PC-3 (cell line): Measurements from ENCODE around the gene CBX2. TPM values are rescaled to one million over a fixed set of nuclear protein-coding genes. Genes with fewer than 3 reads are reported as not detected.
A peak's percentile ranks its signal among the peaks of the same experiment; 100 is the strongest.

Experiments
- ATAC-seq: fragments of 200-7000 bp; cut with Tn5 transposase; 2 replicates; pipeline ENCODE4 v1.9.1; 2020; ENCODE audit warnings: mild to moderate bottlenecking, moderate library complexity
- BruUV-seq: library from RNA; stranded (reverse); fragments of 400-500 nt; replicated peaks from 2 replicates; lab custom pipeline; 2021; lab: Mats Ljungman, UMichigan
- CTCF ChIA-PET: fragments of 300-600 bp; sonication (Branson Sonifier 250); formaldehyde crosslinking; loops from one replicate; lab custom pipeline; 2022; ENCODE audit warnings: antibody characterized with exemption; lab: Charles Lee
- POLR2A ChIA-PET: fragments of 300-600 bp; sonication (Branson Sonifier 250); formaldehyde crosslinking; loops from one replicate; lab custom pipeline; 2022; ENCODE audit warnings: antibody characterized with exemption; ENCODE audit not compliant: unreplicated experiment; lab: Charles Lee
- DNase-seq: peaks from one replicate; pipeline ENCODE4 v3.0.0-alpha.2; 2015
- H2AFZ ChIP-seq: fragments of 300-600 bp; sonication (generic); 2 replicates; pipeline ENCODE4 v1.6.0; 2016; ENCODE audit warnings: antibody characterized with exemption, low read length
- H3F3A ChIP-seq: fragments of 300-600 bp; sonication (generic); one replicate; pipeline ENCODE4 v1.6.0; 2017; ENCODE audit warnings: antibody characterized with exemption, low read length, control low read depth, mild to moderate bottlenecking; ENCODE audit not compliant: unreplicated experiment
- H3K27ac ChIP-seq: fragments of 300-600 bp; sonication (generic); 2 replicates; pipeline ENCODE4 v1.5.1; 2016; ENCODE audit warnings: mild to moderate bottlenecking, low read length
- H3K27me3 ChIP-seq: fragments of 300-600 bp; sonication (generic); 2 replicates; pipeline ENCODE4 v1.6.1; 2016; ENCODE audit warnings: low read length, mixed read lengths
- H3K36me3 ChIP-seq: fragments of 300-600 bp; sonication (generic); 2 replicates; pipeline ENCODE4 v1.6.1; 2016; ENCODE audit warnings: low read depth, mixed run types, low read length, mixed read lengths
- H3K4me1 ChIP-seq: fragments of 300-600 bp; sonication (generic); 2 replicates; pipeline ENCODE4 v1.5.1; 2016; ENCODE audit warnings: low read length; ENCODE audit not compliant: insufficient read depth
- H3K4me2 ChIP-seq: fragments of 300-600 bp; sonication (generic); 2 replicates; pipeline ENCODE4 v1.6.0; 2016; ENCODE audit warnings: low read length
- H3K4me3 ChIP-seq: fragments of 300-600 bp; sonication (generic); 2 replicates; pipeline ENCODE4 v1.5.1; 2016; ENCODE audit warnings: mild to moderate bottlenecking, low read length, mixed read lengths
- H3K79me2 ChIP-seq: fragments of 300-600 bp; sonication (generic); 2 replicates; pipeline ENCODE4 v1.6.1; 2017; ENCODE audit warnings: low read length, mixed read lengths
- H3K9ac ChIP-seq: fragments of 300-600 bp; sonication (generic); 2 replicates; pipeline ENCODE4 v1.6.0; 2016; ENCODE audit warnings: mild to moderate bottlenecking, low read length
- H3K9me2 ChIP-seq: fragments of 300-600 bp; sonication (generic); replicated peaks from 2 replicates; pipeline ENCODE4 v1.6.1; 2016; ENCODE audit warnings: mixed run types, low read length, mixed read lengths
- H3K9me3 ChIP-seq: fragments of 300-600 bp; sonication (generic); 2 replicates; pipeline ENCODE4 v1.6.1; 2016; ENCODE audit warnings: low read length, mixed read lengths
- H4K20me1 ChIP-seq: fragments of 300-600 bp; sonication (generic); 2 replicates; pipeline ENCODE4 v1.6.1; 2016; ENCODE audit warnings: low read length, mixed read lengths
- CTCF ChIP-seq: fragments of 300-600 bp; sonication (generic); conservative IDR thresholded peaks from 2 replicates; pipeline ENCODE4 v1.5.1; 2017; ENCODE audit warnings: antibody characterized with exemption, low read depth, mild to moderate bottlenecking, low read length
- EZH2 ChIP-seq: fragments of 300-600 bp; sonication (generic); IDR thresholded peaks from one replicate; pipeline ENCODE4 v1.6.1; 2017; ENCODE audit warnings: antibody characterized with exemption, mild to moderate bottlenecking, low read length; ENCODE audit not compliant: unreplicated experiment
- EZH2phosphoT487 ChIP-seq: fragments of 300-600 bp; sonication (generic); IDR thresholded peaks from 2 replicates; pipeline ENCODE4 v1.6.1; 2018; ENCODE audit warnings: mild to moderate bottlenecking, antibody characterized with exemption, low read length, borderline replicate concordance
- intact Hi-C: fragments of 100-400 bp; cut with micrococcal nuclease; formaldehyde crosslinking; loops from 2 replicates; pipeline ENCODE4 v1.9.0; 2023
- total RNA-seq: library from RNA; depleted of rRNA; stranded (reverse); fragments of >200 nt; gene quantifications from 2 replicates; pipeline ENCODE4 v1.2.3, GENCODE V29; 2014

CBX2 gene
- total RNA-seq, 1 experiment from 2014 or later = 39.2 TPM

- H3K4me2 ChIP-seq = peak overlapping the region; percentile 87; the same call in 1 of the 2 replicates
- H3K9me2 ChIP-seq = no peaks in the 10 kb centered on the region
- no peaks in the 10 kb centered on the region for H3K79me2 ChIP-seq
- H4K20me1 ChIP-seq = no peaks in the 10 kb centered on the region
- ChIA-PET CTCF (interaction anchor here (0.6 to 2.1 kb wide), 8 partner anchors 20 to 744 kb away, joined by 3 to 6 read pairs (median 4); no protein-coding TSS in a partner anchor), POLR2A (interaction anchor here (0.6 to 0.7 kb wide), 2 partner anchors 165 to 249 kb away, joined by 5 read pairs; no protein-coding TSS in a partner anchor)
- no peak overlapping the region for H3K9ac ChIP-seq
- H3K4me1 ChIP-seq = peaks cover 38% of the 10 kb centered on the region
- H3F3A ChIP-seq = no peaks in the 10 kb centered on the region
- H3K4me3 ChIP-seq = no peak overlapping the region
- intact Hi-C loops = loop anchor here (5.0 to 10.0 kb wide), 2 partner anchors 92 to 175 kb away; partner anchors contain the start of gene CBX4
- no TSS peak for BruUV-seq
- H3K27ac ChIP-seq = no peak overlapping the region
- 0 out of 2 replicates have a peak, but pooled peaks cover under 1% of the 10 kb centered on the region for H3K27me3 ChIP-seq
- H3K9me3 ChIP-seq = no peaks in the 10 kb centered on the region
- DNase-seq (no peak), ATAC-seq (no peak)
- no peaks in the 10 kb centered on the region for H3K36me3 ChIP-seq
- H2AFZ ChIP-seq = no peak overlapping the region
- no peak for TF ChIP-seq EZH2
- no peak for TF ChIP-seq CTCF
- no peak for TF ChIP-seq EZH2phosphoT487
Measured at GRCh38 chr17:79742589-79742918, 35.4 kb upstream of the CBX2 start.

GRCh38 chr17:79742951-79743476, 34.9 kb upstream of the CBX2 start:
- Histone ChIP-seq H3K9me3 (no peaks in the 10 kb centered on the region), H3K4me3 (no peak overlapping the region), H3K9ac (no peak overlapping the region), H3K4me2 (no peak overlapping the region), H3K9me2 (no peaks in the 10 kb centered on the region), H2AFZ (no peak overlapping the region), H3F3A (no peaks in the 10 kb centered on the region), H4K20me1 (no peaks in the 10 kb centered on the region), H3K36me3 (no peaks in the 10 kb centered on the region), H3K4me1 (peaks cover 38% of the 10 kb centered on the region), H3K27me3 (0 out of 2 replicates have a peak, but pooled peaks cover 3% of the 10 kb centered on the region), H3K27ac (no peak overlapping the region), H3K79me2 (no peaks in the 10 kb centered on the region)
- CTCF ChIA-PET = interaction anchor here (2.1 kb wide), 1 partner anchor 65 kb away, joined by 6 read pairs; no protein-coding TSS in a partner anchor
- DNase-seq (no peak), ATAC-seq (no peak)
- POLR2A ChIA-PET = interaction anchor here (0.5 kb wide), 1 partner anchor 10 kb away, joined by 3 read pairs; no protein-coding TSS in a partner anchor
- no TSS peak for BruUV-seq
- intact Hi-C loops = loop anchor here (5.0 to 10.0 kb wide), 2 partner anchors 92 to 174 kb away; partner anchors contain the start of gene CBX4
- TF ChIP-seq CTCF (no peak), EZH2 (no peak), EZH2phosphoT487 (no peak)

GRCh38 chr17:79743614-79744013, 34.3 kb upstream of the CBX2 start:
- H3K36me3 ChIP-seq = no peaks in the 10 kb centered on the region
- H3K9me3 ChIP-seq = no peaks in the 10 kb centered on the region
- ChIA-PET POLR2A (interaction anchor here (0.5 kb wide), 1 partner anchor 10 kb away, joined by 3 read pairs; no protein-coding TSS in a partner anchor), CTCF (interaction anchor here (0.5 kb wide), 1 partner anchor 224 kb away, joined by 3 read pairs; no protein-coding TSS in a partner anchor)
- H3K9ac ChIP-seq = no peak overlapping the region
- no peak for ATAC-seq
- no TSS peak for BruUV-seq
- no peak for DNase-seq
- no peak overlapping the region for H3K4me2 ChIP-seq
- H3K9me2 ChIP-seq = no peaks in the 10 kb centered on the region
- no peaks in the 10 kb centered on the region for H4K20me1 ChIP-seq
- H3K27me3 ChIP-seq = 0 out of 2 replicates have a peak, but pooled peaks cover 3% of the 10 kb centered on the region
- H3K4me1 ChIP-seq = peaks cover 37% of the 10 kb centered on the region
- TF ChIP-seq EZH2phosphoT487 (no peak), EZH2 (no peak), CTCF (no peak)
- H2AFZ ChIP-seq = no peak overlapping the region
- no peak overlapping the region for H3K27ac ChIP-seq
- H3F3A ChIP-seq = no peaks in the 10 kb centered on the region
- H3K4me3 ChIP-seq = no peak overlapping the region
- intact Hi-C loops = loop anchor here (5.0 to 10.0 kb wide), 2 partner anchors 91 to 174 kb away; partner anchors contain the start of gene CBX4
- no peaks in the 10 kb centered on the region for H3K79me2 ChIP-seq
